Cardiac fibroblast (primary cell): ENCODE measurements around the gene CEP44.
"Not testable (repeated sequence)": the region's sequence is repeated elsewhere in the genome, so short reads cannot be mapped to it uniquely, and the experiment has no call there.

Experiments
- DNase-seq, 2 donors: peaks; one replicate each; pipeline versions ENCODE4 v3.0.0 to v3.0.0-alpha.2; 2010; ENCODE audit warnings: low read depth in 2 of 2
- H3K4me3 ChIP-seq, 2 donors: replicated peaks in 1 of 2; 1 replicate in 1 of 2; 2 replicates in 1 of 2; pipeline ENCODE4 v1.5.1; 2011; ENCODE audit warnings: low read depth in 2 of 2, low read length in 2 of 2, mild to moderate bottlenecking in 2 of 2, moderate library complexity in 1 of 2
- CTCF ChIP-seq: IDR thresholded peaks from one replicate; pipeline ENCODE4 v1.5.1; 2011; ENCODE audit warnings: low read depth, mild to moderate bottlenecking, low read length, inconsistent platforms

The CEP44 gene

GRCh38 chr4:174365018-174365587 is 81.4 kb downstream of the CEP44 start:
- TF ChIP-seq CTCF = peak; percentile 28
- no peak overlapping the region for H3K4me3 ChIP-seq
- peak; percentile 67 to 69 for DNase-seq

- H3K4me3 ChIP-seq = no peak overlapping the region
- no peak for DNase-seq
- no peak for TF ChIP-seq CTCF
These were observed 86.3 kb downstream of the CEP44 start for GRCh38 chr4:174369985-174370384.

GRCh38 chr4:174373821-174374220 is 90.1 kb downstream of the CEP44 start:
- DNase-seq = no peak
- H3K4me3 ChIP-seq = no peak overlapping the region
- no peak for TF ChIP-seq CTCF

GRCh38 chr4:174375422-174375821 is 91.7 kb downstream of the CEP44 start:
- H3K4me3 ChIP-seq = no peak overlapping the region
- no peak for TF ChIP-seq CTCF
- DNase-seq = no peak

GRCh38 chr4:174377613-174378012 is 93.9 kb downstream of the CEP44 start:
- DNase-seq = peak; percentile 13

GRCh38 chr4:174378951-174379350 is 95.2 kb downstream of the CEP44 start:
- no peak for TF ChIP-seq CTCF
- DNase-seq = no peak
- H3K4me3 ChIP-seq = no peak overlapping the region

More at GRCh38 chr4:174377613-174378012, 93.9 kb downstream of the CEP44 start:
- no peak overlapping the region for H3K4me3 ChIP-seq
- TF ChIP-seq CTCF = no peak

GRCh38 chr4:174380206-174380605 is 96.5 kb downstream of the CEP44 start:
- DNase-seq, H3K4me3 ChIP-seq: not testable (repeated sequence)
